Neural progenitor cell (in vitro differentiated cells): Measurements from ENCODE around the gene UBIAD1.

Experiments used
- CTCF ChIP-seq: fragments of 200-600 bp; sonication (generic); IDR thresholded peaks from 2 replicates; pipeline ENCODE4 v1.5.1; 2017; ENCODE audit warnings: antibody characterized with exemption, mild to moderate bottlenecking
- EZH2 ChIP-seq: fragments of 200-600 bp; sonication (generic); IDR thresholded peaks from 2 replicates; pipeline ENCODE4 v1.6.1; 2017; ENCODE audit warnings: antibody characterized with exemption, mild to moderate bottlenecking, moderate library complexity
- EZH2phosphoT487 ChIP-seq: fragments of 200-600 bp; sonication (generic); IDR thresholded peaks from 2 replicates; pipeline ENCODE4 v1.6.1; 2017; ENCODE audit warnings: antibody characterized with exemption

- TF ChIP-seq CTCF (no peak), EZH2 (no peak), EZH2phosphoT487 (no peak)
These were observed 35.6 kb upstream of the UBIAD1 start for GRCh38 chr1:11237356-11237755.
